Endothelial cell of umbilical vein (primary cell): ENCODE data around the gene ZNF462.

Experiments
- CTCF ChIP-seq, 2 donors: IDR thresholded peaks; 1 replicate in 1 of 2; 2 replicates in 1 of 2; pipeline ENCODE4 v1.5.1; 2011; ENCODE audit warnings: low read length in 2 of 2, mild to moderate bottlenecking in 2 of 2, moderate library complexity in 2 of 2, control low read depth in 1 of 2, inconsistent platforms in 1 of 2, low read depth in 1 of 2; ENCODE audit not compliant: insufficient read depth in 1 of 2; ENCODE audit errors: extremely low read depth in 1 of 2
- FOS ChIP-seq: IDR thresholded peaks from 2 replicates; pipeline ENCODE4 v1.6.1; 2011; ENCODE audit warnings: mild to moderate bottlenecking, low read length, moderate library complexity, borderline replicate concordance; ENCODE audit not compliant: insufficient read depth
- MAX ChIP-seq: IDR thresholded peaks from 2 replicates; pipeline ENCODE4 v1.6.1; 2011; ENCODE audit not compliant: insufficient read depth, insufficient read length
- POLR2A ChIP-seq: IDR thresholded peaks from 2 replicates; pipeline ENCODE4 v1.6.1; 2012; ENCODE audit warnings: low read depth, mild to moderate bottlenecking, control low read depth, low read length

GRCh38 chr9:106896695-106897094, 33.7 kb downstream of the ZNF462 start:
- no peak for TF ChIP-seq POLR2A
- TF ChIP-seq CTCF (IDR thresholded peaks at IDR 0.05; ENCODE audit: extremely low read depth in 1 of 2, insufficient read depth in 1 of 2, low read depth in 1 of 2, low read length in 2 of 2) = no peak
- TF ChIP-seq FOS = no peak
- no peak for TF ChIP-seq MAX
